ENCODE data around the gene KCNN3. TPM values are rescaled to one million over a fixed set of nuclear protein-coding genes. Genes with fewer than 3 reads are reported as not detected.

The KCNN3 gene
- total and polyA plus RNA-seq, 2 donors (not counting 1 experiment from before 2014, with no cell fraction given): 0.17 to 0.82 TPM

GRCh38 chr1:154856544-154856943 is 13.5 kb downstream of the KCNN3 start:
- Histone ChIP-seq H3K9me3 (ENCODE audit: control extremely low read depth in 1 of 3, control insufficient read depth in 2 of 3, insufficient read depth in 1 of 3, low read length in 2 of 3) (no peaks in the 10 kb centered on the region), H3K79me2 (ENCODE audit: control insufficient read depth, insufficient read depth, low read length) (no peaks in the 10 kb centered on the region), H3K4me1 (ENCODE audit: control insufficient read depth in 2 of 2, insufficient read depth in 2 of 2, low read length in 2 of 2) (peaks cover 22 to 29% of the 10 kb centered on the region in 2 donors), H4K20me1 (ENCODE audit: control insufficient read depth, insufficient read depth, low read length, poor library complexity, severe bottlenecking) (no peaks in the 10 kb centered on the region), H3K4me2 (replicated peaks; ENCODE audit: low read depth, low read length, poor library complexity, severe bottlenecking) (no peak overlapping the region), H3K27me3 (replicated peaks in 1 of 4; ENCODE audit: control extremely low read depth in 1 of 4, control insufficient read depth in 3 of 4, insufficient read depth in 4 of 4, low read length in 3 of 4) (no peaks in the 10 kb centered on the region), H3K27ac (ENCODE audit: low read length in 2 of 2) (no peak overlapping the region), H3K36me3 (replicated peaks in 1 of 2; ENCODE audit: control extremely low read depth in 1 of 2, control insufficient read depth in 1 of 2, extremely low read depth in 1 of 2, insufficient read depth in 2 of 2, low read length in 1 of 2) (no peaks in the 10 kb centered on the region), H3K4me3 (ENCODE audit: control extremely low read depth in 1 of 5, extremely low read depth in 1 of 5, insufficient read depth in 1 of 5, low read depth in 2 of 5, low read length in 4 of 5) (no peak overlapping the region), H2AFZ (ENCODE audit: insufficient read depth, low read depth, low read length, poor library complexity, severe bottlenecking) (no peak overlapping the region), H3K9ac (ENCODE audit: low read length) (no peak overlapping the region)
- TF ChIP-seq EZH2 (IDR thresholded peaks at IDR 0.05; ENCODE audit: borderline replicate concordance, insufficient read depth, low read depth, low read length, poor library complexity, severe bottlenecking): no peak
- no peak for TF ChIP-seq CTCF (IDR thresholded peaks at IDR 0.05)
- no peak for ATAC-seq (ENCODE audit: low read depth)
- CTCF ChIA-PET: interaction anchor here (3.1 kb wide), 1 partner anchor 10 kb away, joined by 8 read pairs; no protein-coding TSS in a partner anchor
- intact Hi-C loops (cut with micrococcal nuclease): no loop called here
- Mint-ChIP-seq H3K4me1 (peaks cover 25% of the 10 kb centered on the region), H3K9me3 (ENCODE audit: insufficient read depth) (no peaks in the 10 kb centered on the region), H3K27ac (no peak overlapping the region), H3K4me3 (no peak overlapping the region), H3K27me3 (no peaks in the 10 kb centered on the region)
- POLR2A ChIA-PET: no interaction called here
- DNase-seq: no peak
- 90% methylated on average over 2 of the region's 3 CpGs for WGBS (ENCODE audit: insufficient coverage)

- Histone ChIP-seq H3K27me3 (replicated peaks in 1 of 4; ENCODE audit: control extremely low read depth in 1 of 4, control insufficient read depth in 3 of 4, insufficient read depth in 4 of 4, low read length in 3 of 4) (no peaks in the 10 kb centered on the region), H3K4me3 (ENCODE audit: control extremely low read depth in 1 of 5, extremely low read depth in 1 of 5, insufficient read depth in 1 of 5, low read depth in 2 of 5, low read length in 4 of 5) (no peak overlapping the region), H4K20me1 (ENCODE audit: control insufficient read depth, insufficient read depth, low read length, poor library complexity, severe bottlenecking) (no peaks in the 10 kb centered on the region), H3K4me2 (replicated peaks; ENCODE audit: low read depth, low read length, poor library complexity, severe bottlenecking) (no peak overlapping the region), H3K9ac (ENCODE audit: low read length) (no peak overlapping the region), H3K4me1 (ENCODE audit: control insufficient read depth in 2 of 2, insufficient read depth in 2 of 2, low read length in 2 of 2) (peaks cover 17 to 24% of the 10 kb centered on the region in 2 donors), H3K79me2 (ENCODE audit: control insufficient read depth, insufficient read depth, low read length) (no peaks in the 10 kb centered on the region), H2AFZ (ENCODE audit: insufficient read depth, low read depth, low read length, poor library complexity, severe bottlenecking) (no peak overlapping the region), H3K36me3 (replicated peaks in 1 of 2; ENCODE audit: control extremely low read depth in 1 of 2, control insufficient read depth in 1 of 2, extremely low read depth in 1 of 2, insufficient read depth in 2 of 2, low read length in 1 of 2) (no peaks in the 10 kb centered on the region), H3K9me3 (ENCODE audit: control extremely low read depth in 1 of 3, control insufficient read depth in 2 of 3, insufficient read depth in 1 of 3, low read length in 2 of 3) (no peaks in the 10 kb centered on the region), H3K27ac (ENCODE audit: low read length in 2 of 2) (no peak overlapping the region)
- H3K9me3 Mint-ChIP-seq (ENCODE audit: insufficient read depth): no peaks in the 10 kb centered on the region
- H3K27ac Mint-ChIP-seq: no peak overlapping the region
- intact Hi-C loops (cut with micrococcal nuclease): no loop called here
- 92% methylated on average over 8 of the region's 10 CpGs for WGBS (ENCODE audit: insufficient coverage)
- ATAC-seq (ENCODE audit: low read depth) (no peak), DNase-seq (no peak)
- H3K4me1 Mint-ChIP-seq: peaks cover 20% of the 10 kb centered on the region
- TF ChIP-seq EZH2 (IDR thresholded peaks at IDR 0.05; ENCODE audit: borderline replicate concordance, insufficient read depth, low read depth, low read length, poor library complexity, severe bottlenecking) (no peak), CTCF (IDR thresholded peaks at IDR 0.05) (no peak)
- H3K4me3 Mint-ChIP-seq: no peak overlapping the region
- H3K27me3 Mint-ChIP-seq: no peaks in the 10 kb centered on the region
- POLR2A ChIA-PET: no interaction called here
- CTCF ChIA-PET: interaction anchor here (3.1 kb wide), 1 partner anchor 10 kb away, joined by 8 read pairs; no protein-coding TSS in a partner anchor
These were observed 14.0 kb downstream of the KCNN3 start for GRCh38 chr1:154856049-154856448.

Measured in B cell (primary cell).